HepG2 (cell line): Measurements from ENCODE around the gene EEPD1. TPM values are rescaled to one million over a fixed set of nuclear protein-coding genes. Genes with fewer than 3 reads are reported as not detected.

ENCODE experiments used
- ARID2 ChIP-seq: sonication (generic); formaldehyde crosslinking; IDR thresholded peaks from 2 replicates; pipeline ENCODE4 v1.8.1; 2022; ENCODE audit warnings: mild to moderate bottlenecking, missing genetic modification reagents, borderline replicate concordance
- BHLHE40 ChIP-seq: IDR thresholded peaks from 2 replicates; pipeline ENCODE4 v1.6.1; 2011; ENCODE audit warnings: low read length, improper control_type of control experiment
- JUNB ChIP-seq: sonication (generic); formaldehyde crosslinking; IDR thresholded peaks from 2 replicates; pipeline ENCODE4 v1.8.0; 2022; ENCODE audit warnings: missing genetic modification reagents, mild to moderate bottlenecking, borderline replicate concordance
- MEF2D ChIP-seq: sonication (generic); formaldehyde crosslinking; IDR thresholded peaks from 2 replicates; pipeline ENCODE4 v1.5.1; 2020; ENCODE audit warnings: mild to moderate bottlenecking, missing genetic modification reagents
- MIXL1 ChIP-seq: IDR thresholded peaks from 2 replicates; pipeline ENCODE4 v1.6.1; 2016
- MYC ChIP-seq: sonication (generic); formaldehyde crosslinking; IDR thresholded peaks from 2 replicates; pipeline ENCODE4 v1.9.0; 2021; ENCODE audit warnings: missing genetic modification reagents, borderline replicate concordance
- NFE2L2 ChIP-seq: fragments of 150-350 bp; IDR thresholded peaks from 2 replicates; pipeline ENCODE4 v1.6.1; 2014; ENCODE audit warnings: low read length
- NR2F2 ChIP-seq: IDR thresholded peaks from 2 replicates; pipeline ENCODE4 v1.6.1; 2012; ENCODE audit warnings: low read depth, inconsistent platforms, borderline replicate concordance
- PBX3 ChIP-seq: sonication (generic); formaldehyde crosslinking; IDR thresholded peaks from 2 replicates; pipeline ENCODE4 v1.8.1; 2023; ENCODE audit warnings: missing genetic modification reagents, inconsistent platforms, borderline replicate concordance
- RELA ChIP-seq: sonication (generic); formaldehyde crosslinking; IDR thresholded peaks from 2 replicates; pipeline ENCODE4 v1.4.0; 2020; ENCODE audit warnings: missing genetic modification reagents
- RFX5 ChIP-seq: IDR thresholded peaks from 2 replicates; pipeline ENCODE4 v1.6.1; 2011; ENCODE audit warnings: low read depth, low read length, improper control_type of control experiment
- SALL1 ChIP-seq: sonication (generic); formaldehyde crosslinking; IDR thresholded peaks from 2 replicates; pipeline ENCODE4 v1.8.0; 2022; ENCODE audit warnings: mild to moderate bottlenecking, missing genetic modification reagents
- SIX1 ChIP-seq: sonication (generic); formaldehyde crosslinking; IDR thresholded peaks from 2 replicates; pipeline ENCODE4 v1.4.0; 2020; ENCODE audit warnings: missing genetic modification reagents, borderline replicate concordance
- SOX5 ChIP-seq: IDR thresholded peaks from 2 replicates; pipeline ENCODE4 v1.6.1; 2016; ENCODE audit warnings: borderline replicate concordance
- SPEN ChIP-seq: sonication (generic); formaldehyde crosslinking; IDR thresholded peaks from 2 replicates; pipeline ENCODE4 v1.5.1; 2020; ENCODE audit warnings: low read depth, mild to moderate bottlenecking, missing genetic modification reagents
- STAG1 ChIP-seq: sonication (generic); formaldehyde crosslinking; IDR thresholded peaks from 2 replicates; pipeline ENCODE4 v1.4.0; 2020; ENCODE audit warnings: missing genetic modification reagents
- ZBTB4 ChIP-seq: sonication (generic); formaldehyde crosslinking; IDR thresholded peaks from 2 replicates; pipeline ENCODE4 v1.4.0; 2020; ENCODE audit warnings: missing genetic modification reagents, mild to moderate bottlenecking, borderline replicate concordance
- ZGPAT ChIP-seq: IDR thresholded peaks from 2 replicates; pipeline ENCODE4 v1.6.1; 2016; ENCODE audit warnings: mild to moderate bottlenecking
- ZNF292 ChIP-seq: sonication (generic); formaldehyde crosslinking; IDR thresholded peaks from 2 replicates; pipeline ENCODE4 v1.8.1; 2022; ENCODE audit warnings: mild to moderate bottlenecking, low read depth, missing genetic modification reagents, borderline replicate concordance
- ZNF296 ChIP-seq: sonication (generic); formaldehyde crosslinking; conservative IDR thresholded peaks from 2 replicates; pipeline ENCODE4 v1.5.0; 2020; ENCODE audit warnings: mild to moderate bottlenecking, missing genetic modification reagents
- ZNF414 ChIP-seq: sonication (generic); formaldehyde crosslinking; IDR thresholded peaks from 2 replicates; pipeline ENCODE4 v1.5.0; 2020; ENCODE audit warnings: missing genetic modification reagents
- ZNF501 ChIP-seq: sonication (generic); formaldehyde crosslinking; IDR thresholded peaks from 2 replicates; pipeline ENCODE4 v1.5.1; 2020; ENCODE audit warnings: mild to moderate bottlenecking, moderate library complexity, missing genetic modification reagents
- ZNF530 ChIP-seq: sonication (generic); formaldehyde crosslinking; IDR thresholded peaks from 2 replicates; pipeline ENCODE4 v1.5.0; 2020; ENCODE audit warnings: low read depth, mild to moderate bottlenecking, missing genetic modification reagents
- ZNF713 ChIP-seq: sonication (generic); formaldehyde crosslinking; IDR thresholded peaks from 2 replicates; pipeline ENCODE4 v1.4.0; 2020; ENCODE audit warnings: mild to moderate bottlenecking, missing genetic modification reagents
- polyA plus RNA-seq, 8 experiments: library from polyadenylated mRNA; depleted of rRNA in 3 of 8; stranded (reverse) in 7 of 8; unstranded in 1 of 8; fragments of >200 nt; fragmentation: Illumina TruSeq in 4 of 8; extraction: Trizol in 4 of 8; gene quantifications; 2 replicates each; pipeline versions ENCODE4 v1.2.1 to v1.2.3, GENCODE V29; 2011 to 2016; ENCODE audit warnings: low read depth in 4 of 8, missing spikeins in 1 of 8, mixed read lengths in 1 of 8; ENCODE audit not compliant: insufficient read depth in 1 of 8
- total RNA-seq, 5 experiments: library from RNA; depleted of rRNA; stranded (reverse); fragments of >200 nt; fragmentation: Illumina TruSeq; extraction: Trizol; gene quantifications; 2 replicates each; pipeline ENCODE4 v1.2.3, GENCODE V29; 2016; ENCODE audit warnings: low read depth in 1 of 5

EEPD1 gene
- total and polyA plus RNA-seq, 2 of the 13 experiments (the other 11 are each of a cell fraction or from before 2014, with no cell fraction given) = 10.1 to 16.4 TPM

GRCh38 chr7:36289833-36290661 is 137.0 kb downstream of the EEPD1 start (continued):
- TF ChIP-seq PBX3 (no peak), SALL1 (peak; percentile 95), SPEN (CRISPR knock-in tag) (peak; percentile 59; the same call in 1 of the 2 replicates), ARID2 (CRISPR knock-in tag) (no peak), NR2F2 (peak; percentile 85), ZNF292 (CRISPR knock-in tag) (peak; percentile 61; the same call in 1 of the 2 replicates), ZNF296 (no peak), ZGPAT (peak; percentile 81), RFX5 (peak; percentile 20; the same call in 1 of the 2 replicates), MIXL1 (CRISPR knock-in tag) (peak; percentile 97), ZNF530 (no peak), BHLHE40 (peak; percentile 87), JUNB (peak; percentile 98), STAG1 (CRISPR knock-in tag) (peak; percentile 41), MYC (peak; percentile 50; the same call in 1 of the 2 replicates), SOX5 (CRISPR knock-in tag) (peak; percentile 98), MEF2D (CRISPR knock-in tag) (peak; percentile 86; the same call in 1 of the 2 replicates), ZNF501 (CRISPR knock-in tag) (peak; percentile 46; the same call in 1 of the 2 replicates), SIX1 (CRISPR knock-in tag) (peak; percentile 60; the same call in 1 of the 2 replicates), ZNF713 (0 out of 2 replicates have a peak, but pooled peaks have one; percentile 13), ZNF414 (peak; percentile 85), RELA (CRISPR knock-in tag) (no peak; the same call in 1 of the 2 replicates), ZBTB4 (peak; percentile 37; the same call in 1 of the 2 replicates), NFE2L2 (peak; percentile 6; the same call in 1 of the 2 replicates)
